Activated naive CD4-positive, alpha-beta T cell treated with anti-CD3 and anti-CD28 coated beads, Interleukin-2, amount 50 U/mL, for 24 hours (primary cell): Measurements from ENCODE around the gene GPC5.
"Not testable (repeated sequence)": the region's sequence is repeated elsewhere in the genome, so short reads cannot be mapped to it uniquely, and the experiment has no call there.

Experiments
- H3K27ac Mint-ChIP-seq: one replicate; pipeline ENCODE4 v1.8.0; 2021; ENCODE audit warnings: mild to moderate bottlenecking, mixed read lengths
- H3K27me3 Mint-ChIP-seq: one replicate; pipeline ENCODE4 v1.8.0; 2021; ENCODE audit warnings: mixed read lengths
- H3K36me3 Mint-ChIP-seq: one replicate; pipeline ENCODE4 v1.8.0; 2021; ENCODE audit warnings: mixed read lengths
- H3K4me1 Mint-ChIP-seq: one replicate; pipeline ENCODE4 v1.8.0; 2021; ENCODE audit warnings: mixed read lengths
- H3K4me3 Mint-ChIP-seq: one replicate; pipeline ENCODE4 v1.8.0; 2021; ENCODE audit warnings: mild to moderate bottlenecking, mixed read lengths
- H3K9me3 Mint-ChIP-seq: one replicate; pipeline ENCODE4 v1.8.0; 2021; ENCODE audit warnings: mixed read lengths

The GPC5 gene

DNA sequence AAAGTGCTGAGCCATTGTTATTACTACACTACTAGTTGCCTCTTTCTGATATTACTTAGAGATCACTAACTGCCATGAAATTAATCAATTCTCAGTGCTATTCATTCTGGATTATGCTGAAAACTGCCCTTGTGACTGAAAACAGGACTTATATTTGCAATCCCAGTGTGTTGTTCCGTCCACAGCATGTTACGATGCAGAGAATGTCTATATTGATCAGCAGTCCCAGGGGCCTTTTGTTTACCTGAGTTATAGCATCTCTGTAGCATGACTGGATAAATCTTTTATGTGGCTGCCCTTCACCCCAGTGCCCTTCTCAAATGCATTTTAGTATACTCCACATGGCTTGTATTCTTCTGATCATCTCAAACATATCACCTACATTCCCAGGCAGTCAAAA, 251.0 kb downstream of the GPC5 start:
- Mint-ChIP-seq H3K4me3 (no peak overlapping the region), H3K27ac (no peak overlapping the region), H3K36me3 (no peaks in the 10 kb centered on the region)

DNA sequence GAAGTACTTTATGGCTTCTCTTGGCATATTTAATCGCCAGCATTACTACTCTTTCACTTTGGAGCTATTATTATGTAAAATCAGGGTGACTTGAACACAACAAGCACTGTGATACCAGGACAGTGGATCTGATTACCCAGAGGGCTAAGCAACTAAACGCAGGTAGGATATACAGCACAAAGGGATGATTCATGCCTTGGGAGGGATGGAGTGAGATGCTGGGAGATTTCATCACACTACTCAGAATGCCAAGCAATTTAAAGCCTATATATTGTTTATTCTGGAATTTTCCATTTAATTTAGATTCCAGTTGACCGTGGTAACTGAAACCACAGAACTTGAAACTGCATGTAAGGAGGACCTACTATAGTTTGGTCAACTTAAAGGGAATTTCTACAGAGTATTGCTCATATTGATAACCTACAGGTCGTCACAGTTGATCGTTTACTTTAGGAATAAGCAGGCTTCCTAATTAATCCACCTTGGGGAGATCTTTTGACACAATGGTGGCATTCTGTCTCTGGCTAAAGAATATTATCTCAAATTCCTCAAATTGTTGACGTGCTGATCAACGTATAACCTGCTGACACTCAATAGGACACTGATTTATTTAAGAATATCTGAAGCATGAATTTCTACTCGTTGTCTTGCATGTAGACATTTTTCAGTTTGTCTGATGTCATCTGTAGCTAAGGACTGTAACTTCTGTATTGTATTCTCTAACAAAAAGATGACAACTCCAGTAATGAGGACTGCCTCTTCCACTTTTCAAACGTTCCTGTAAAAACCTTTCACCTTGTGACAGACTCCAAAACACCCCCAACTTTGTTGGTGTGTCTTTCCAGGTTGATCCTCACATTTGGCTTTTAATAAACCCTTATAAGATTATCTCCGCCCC, 254.2 kb downstream of the GPC5 start:
- Mint-ChIP-seq H3K36me3 (no peaks in the 10 kb centered on the region), H3K27ac (no peak overlapping the region), H3K27me3 (no peaks in the 10 kb centered on the region), H3K4me1 (no peaks in the 10 kb centered on the region), H3K9me3 (no peaks in the 10 kb centered on the region), H3K4me3 (no peak overlapping the region)

More for the DNA sequence above, 251.0 kb downstream of the GPC5 start:
- Mint-ChIP-seq H3K27me3 (no peaks in the 10 kb centered on the region), H3K9me3 (no peaks in the 10 kb centered on the region), H3K4me1 (no peaks in the 10 kb centered on the region)

DNA sequence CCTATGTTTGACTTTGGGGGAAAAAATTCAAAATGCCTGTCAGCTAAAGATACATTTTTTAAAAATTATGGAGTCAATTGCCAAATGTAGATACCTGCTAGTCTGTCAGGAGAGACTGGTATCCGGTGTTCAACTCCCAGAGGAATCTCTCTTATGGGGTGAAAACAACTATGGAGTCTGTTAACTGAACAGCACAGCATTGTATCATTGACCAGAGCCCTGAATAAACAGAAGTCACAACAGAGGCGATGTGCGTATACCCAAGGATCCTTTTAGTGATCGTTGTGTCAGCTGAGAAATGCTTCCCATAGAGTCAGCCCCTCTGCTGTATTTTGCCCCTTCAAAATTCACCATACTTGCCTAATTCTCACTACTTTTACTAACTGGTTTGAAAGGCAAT, 257.3 kb downstream of the GPC5 start:
- H3K4me3 Mint-ChIP-seq, result no peak overlapping the region
- H3K9me3 Mint-ChIP-seq, result no peaks in the 10 kb centered on the region
- no peak overlapping the region for H3K27ac Mint-ChIP-seq
- no peaks in the 10 kb centered on the region for H3K36me3 Mint-ChIP-seq
- no peaks in the 10 kb centered on the region for H3K4me1 Mint-ChIP-seq
- H3K27me3 Mint-ChIP-seq, result no peaks in the 10 kb centered on the region

DNA sequence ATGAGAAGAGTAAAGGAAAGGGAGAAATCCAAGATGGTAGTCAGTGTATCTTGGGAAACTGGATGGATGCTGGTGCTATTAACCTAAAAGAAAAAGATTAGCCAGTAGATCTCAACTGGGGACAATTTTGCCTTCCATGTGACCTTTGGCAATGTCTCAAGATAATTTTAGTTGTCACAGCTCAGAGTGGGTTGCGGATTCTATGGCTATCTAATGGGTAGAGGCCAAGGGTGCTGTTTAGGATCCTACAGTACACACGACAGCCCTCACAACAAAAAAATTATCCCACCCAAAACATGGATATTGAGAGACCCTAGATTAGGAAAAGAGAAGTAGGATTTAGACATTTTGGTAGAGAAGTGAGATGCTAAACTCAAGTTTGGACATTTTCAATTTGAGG, 258.9 kb downstream of the GPC5 start:
- Mint-ChIP-seq H3K4me3 (no peak overlapping the region), H3K27ac (no peak overlapping the region), H3K27me3 (no peaks in the 10 kb centered on the region)

DNA sequence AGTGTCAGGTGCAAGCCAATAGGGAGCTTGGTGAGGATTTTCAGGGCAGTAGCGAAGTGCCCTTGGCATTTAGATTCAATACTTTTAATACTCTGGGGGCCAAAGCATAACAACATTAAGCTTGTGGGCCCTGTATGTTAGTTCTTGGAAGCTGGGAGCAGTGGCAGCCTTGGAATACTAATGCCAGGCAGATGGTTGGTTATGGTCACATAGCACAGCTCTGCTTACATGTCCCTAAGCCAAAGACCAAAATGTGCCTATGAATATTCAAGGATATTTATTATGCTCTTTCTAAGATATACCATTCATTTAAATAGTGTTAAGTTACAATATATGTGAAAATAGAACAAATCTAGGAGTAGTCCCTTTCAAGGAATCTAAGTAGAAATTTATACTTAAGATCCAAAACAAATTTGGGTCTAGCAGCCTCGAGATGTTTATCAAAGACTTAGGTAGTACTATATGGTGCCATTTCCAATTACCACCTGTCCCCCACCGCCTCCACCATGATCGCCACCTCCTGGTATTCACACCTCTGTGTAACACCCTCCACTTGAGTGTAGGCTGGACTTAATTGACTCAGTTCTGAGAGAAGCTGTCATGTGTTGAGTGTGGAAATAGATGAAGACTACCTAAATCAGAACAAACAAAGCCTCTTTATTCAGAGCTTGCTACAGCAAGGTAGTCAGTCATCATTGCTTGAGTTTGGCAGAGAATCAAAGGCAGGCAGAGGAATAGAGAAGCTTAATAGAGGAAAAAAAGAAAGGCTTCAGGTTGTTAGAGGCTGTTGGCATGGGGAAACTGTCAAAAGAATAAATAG, 261.0 kb downstream of the GPC5 start:
- Mint-ChIP-seq H3K27ac (no peak overlapping the region), H3K4me3 (no peak overlapping the region), H3K9me3 (no peaks in the 10 kb centered on the region), H3K27me3 (no peaks in the 10 kb centered on the region), H3K36me3 (no peaks in the 10 kb centered on the region), H3K4me1 (no peaks in the 10 kb centered on the region)

More for the DNA sequence above, 258.9 kb downstream of the GPC5 start:
- H3K36me3 Mint-ChIP-seq, result no peaks in the 10 kb centered on the region
- no peaks in the 10 kb centered on the region for H3K9me3 Mint-ChIP-seq
- no peaks in the 10 kb centered on the region for H3K4me1 Mint-ChIP-seq

DNA sequence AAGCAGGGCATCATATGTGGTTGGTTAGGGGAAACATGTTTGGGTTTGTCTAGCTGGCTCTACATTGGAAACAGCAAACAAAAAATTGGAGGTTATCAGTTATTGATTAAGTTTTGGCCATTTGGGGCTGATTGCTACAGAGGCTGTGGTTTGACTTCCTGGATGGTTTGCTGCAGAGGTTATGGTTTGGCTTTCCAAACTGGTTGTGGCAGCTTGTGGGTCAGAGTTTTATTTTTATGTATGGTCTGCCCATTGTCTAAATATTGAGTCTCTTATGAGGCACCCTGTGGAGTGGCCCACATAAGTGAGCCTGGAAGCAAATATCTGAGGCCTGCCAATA, 261.6 kb downstream of the GPC5 start:
- Mint-ChIP-seq H3K4me1 (no peaks in the 10 kb centered on the region), H3K9me3 (no peaks in the 10 kb centered on the region), H3K27ac (no peak overlapping the region), H3K36me3 (no peaks in the 10 kb centered on the region), H3K4me3 (no peak overlapping the region), H3K27me3 (no peaks in the 10 kb centered on the region)

DNA sequence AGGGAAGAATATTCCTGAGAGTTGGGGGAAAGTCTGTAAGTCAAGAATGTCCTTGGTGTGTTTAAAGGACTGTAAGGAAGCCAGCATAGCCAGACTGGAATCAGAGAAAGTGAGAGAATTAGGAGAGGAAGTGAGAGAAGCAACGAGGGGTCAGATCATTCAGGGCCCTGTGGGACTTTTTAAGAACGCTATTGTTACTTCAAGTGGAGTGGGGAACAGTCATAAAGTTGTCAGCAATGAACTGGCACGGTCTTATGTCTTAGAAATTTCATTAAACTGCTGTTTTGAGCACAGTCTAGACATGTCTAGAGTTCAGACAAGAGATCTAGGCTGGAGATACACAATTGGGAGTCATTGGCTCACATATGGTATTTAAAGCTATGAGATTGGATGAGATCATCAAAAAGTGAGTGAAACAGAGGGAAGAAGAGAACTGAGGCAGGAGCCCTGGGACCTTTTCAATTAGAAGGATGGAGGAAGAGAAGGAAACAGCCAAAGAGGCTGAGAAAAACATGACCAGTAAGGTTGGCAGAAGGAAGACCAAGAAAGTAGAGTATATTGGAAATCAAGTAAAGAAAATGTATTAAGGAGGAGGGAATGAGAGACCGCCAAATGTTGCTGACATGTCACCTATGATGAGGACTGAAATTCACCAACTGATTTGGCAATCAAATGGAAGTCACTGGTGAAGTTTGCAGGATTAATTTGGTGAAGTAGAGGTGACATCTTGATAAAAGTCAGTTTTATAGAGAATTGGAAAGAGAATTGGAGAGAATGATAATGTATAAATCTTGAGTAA, 263.5 kb downstream of the GPC5 start:
- no peaks in the 10 kb centered on the region for H3K36me3 Mint-ChIP-seq
- no peak overlapping the region for H3K4me3 Mint-ChIP-seq
- no peaks in the 10 kb centered on the region for H3K27me3 Mint-ChIP-seq
- H3K27ac Mint-ChIP-seq, result no peak overlapping the region
- H3K4me1 Mint-ChIP-seq, result no peaks in the 10 kb centered on the region
- no peaks in the 10 kb centered on the region for H3K9me3 Mint-ChIP-seq

DNA sequence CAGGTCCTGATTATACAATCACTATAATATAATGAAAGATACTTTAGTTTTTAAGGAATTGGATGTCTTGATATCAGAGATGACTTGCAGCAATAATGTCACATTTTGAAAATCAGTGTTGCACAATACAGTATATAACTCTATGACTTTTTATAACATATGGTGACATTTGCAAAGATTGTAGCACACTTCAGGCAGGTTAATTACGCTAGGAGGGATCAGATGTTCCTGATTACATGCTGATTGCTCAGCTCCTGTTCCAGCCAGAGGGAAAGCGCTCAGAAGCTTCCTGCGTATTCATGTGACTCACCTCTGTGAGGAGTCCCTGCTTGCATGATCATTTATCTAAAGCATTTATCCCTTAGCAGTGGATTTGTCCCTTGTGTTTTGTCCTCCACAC, 265.6 kb downstream of the GPC5 start:
- Mint-ChIP-seq H3K4me1 (no peaks in the 10 kb centered on the region), H3K9me3 (no peaks in the 10 kb centered on the region), H3K36me3 (no peaks in the 10 kb centered on the region), H3K4me3 (no peak overlapping the region), H3K27me3 (no peaks in the 10 kb centered on the region), H3K27ac (no peak overlapping the region)

DNA sequence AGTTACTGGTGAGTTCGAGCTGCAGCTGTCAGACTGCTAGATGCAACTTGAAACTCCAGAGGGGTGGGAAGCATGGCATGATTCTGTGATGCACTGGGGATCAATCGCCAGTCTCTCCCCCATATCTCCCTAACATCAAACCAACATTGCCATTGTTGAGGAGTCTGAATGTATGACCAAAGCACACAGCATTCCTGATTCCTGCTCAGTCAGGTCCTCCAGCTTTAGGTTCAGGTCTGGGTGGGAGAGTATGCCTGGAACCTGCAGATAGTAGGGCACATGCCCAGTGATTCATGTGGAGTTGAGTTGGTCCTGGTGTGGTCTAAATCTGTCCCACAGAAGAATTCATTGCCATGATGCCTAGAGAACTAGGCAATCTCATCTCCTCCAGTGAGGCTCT, 269.1 kb downstream of the GPC5 start:
- Mint-ChIP-seq H3K4me1 (no peaks in the 10 kb centered on the region), H3K9me3 (no peaks in the 10 kb centered on the region), H3K27ac (no peak overlapping the region), H3K36me3 (no peaks in the 10 kb centered on the region), H3K4me3 (no peak overlapping the region), H3K27me3 (no peaks in the 10 kb centered on the region)

DNA sequence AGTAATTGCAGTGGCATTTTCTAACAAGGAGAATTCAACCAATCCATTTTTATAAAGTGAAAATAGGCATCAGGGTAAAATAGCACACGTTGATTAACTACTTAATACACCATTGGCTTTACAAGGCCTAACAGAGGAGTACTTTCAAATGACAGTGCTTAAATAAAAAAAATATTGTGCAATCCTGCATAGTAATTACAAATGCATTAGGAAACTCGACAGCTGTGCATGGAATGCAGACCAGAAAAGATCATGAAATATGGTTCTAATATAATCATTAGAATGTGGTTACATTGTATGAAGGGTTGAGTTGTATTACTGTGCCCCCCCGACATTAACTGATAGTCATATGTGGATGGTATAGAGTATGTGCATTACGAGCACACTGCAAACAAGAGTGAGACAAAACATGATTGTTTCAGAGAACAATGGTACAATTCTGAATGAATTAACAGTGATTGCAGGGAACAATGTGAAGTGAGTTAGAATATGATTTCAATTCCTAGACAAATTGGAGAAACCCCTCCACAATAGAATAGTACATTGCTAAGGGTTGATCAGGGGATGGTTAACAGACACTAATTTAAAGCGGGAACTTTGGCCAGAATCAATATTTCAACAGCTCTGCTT, 270.6 kb downstream of the GPC5 start:
- H3K9me3 Mint-ChIP-seq, result no peaks in the 10 kb centered on the region
- no peaks in the 10 kb centered on the region for H3K27me3 Mint-ChIP-seq
- H3K4me1 Mint-ChIP-seq, result no peaks in the 10 kb centered on the region
- H3K4me3 Mint-ChIP-seq, result no peak overlapping the region
- H3K27ac Mint-ChIP-seq, result no peak overlapping the region
- no peaks in the 10 kb centered on the region for H3K36me3 Mint-ChIP-seq

DNA sequence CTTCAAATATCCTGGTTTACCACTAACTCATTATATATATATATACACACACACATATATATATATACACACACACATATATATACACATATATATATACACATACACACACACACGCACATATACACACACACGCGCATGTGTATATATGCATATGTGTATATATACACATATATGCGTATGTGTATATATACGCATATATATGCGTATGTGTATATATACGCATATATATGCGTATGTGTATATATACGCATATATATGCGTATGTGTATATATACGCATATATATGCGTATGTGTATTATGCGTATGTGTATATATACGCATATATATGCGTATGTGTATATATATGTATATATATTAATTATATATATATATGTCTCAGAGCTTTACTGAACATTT, 275.9 kb downstream of the GPC5 start:
- not testable (repeated sequence) for H3K4me3 Mint-ChIP-seq, H3K27ac Mint-ChIP-seq, H3K9me3 Mint-ChIP-seq, H3K27me3 Mint-ChIP-seq, H3K4me1 Mint-ChIP-seq, H3K36me3 Mint-ChIP-seq

DNA sequence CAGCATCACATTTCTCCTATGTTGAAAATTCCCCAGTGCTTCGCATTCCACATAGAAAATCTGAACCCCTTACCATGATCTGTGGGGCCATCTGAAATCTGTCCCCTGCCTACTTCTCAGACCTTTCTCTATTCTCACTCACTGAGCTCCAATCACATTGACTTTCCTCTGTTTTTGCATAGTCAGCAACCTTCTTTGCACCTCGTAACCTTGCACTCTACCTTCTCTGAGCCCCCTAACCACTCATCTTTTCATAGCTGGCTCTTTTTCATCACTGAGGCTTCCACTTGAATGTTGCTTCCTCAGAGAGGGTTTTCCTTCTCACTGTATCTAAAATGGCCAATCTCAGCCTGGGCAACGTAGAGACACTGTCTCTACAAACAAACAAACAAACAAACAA, 286.3 kb downstream of the GPC5 start:
- no peak overlapping the region for H3K4me3 Mint-ChIP-seq

DNA sequence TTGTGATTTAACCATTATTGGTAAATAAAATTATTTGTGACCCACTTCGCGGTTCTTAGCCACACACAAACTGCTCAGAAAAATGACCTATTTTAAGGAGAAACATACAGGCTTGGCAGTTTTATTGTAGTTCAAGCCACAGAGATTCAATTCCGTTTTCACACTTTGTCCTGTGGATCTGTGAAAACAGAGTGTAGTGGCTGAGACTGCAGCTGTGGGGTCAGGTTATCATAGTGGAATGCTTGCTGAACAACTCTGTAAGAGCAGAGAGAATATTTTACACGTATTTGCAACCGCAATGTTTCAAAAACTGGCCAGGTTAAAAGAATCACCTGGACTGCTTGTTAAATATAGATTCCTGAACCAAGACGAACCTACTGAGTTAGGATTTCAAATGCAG, 292.5 kb downstream of the GPC5 start:
- H3K4me1 Mint-ChIP-seq, result no peaks in the 10 kb centered on the region
- no peaks in the 10 kb centered on the region for H3K9me3 Mint-ChIP-seq
- no peak overlapping the region for H3K27ac Mint-ChIP-seq
- no peaks in the 10 kb centered on the region for H3K36me3 Mint-ChIP-seq
- no peak overlapping the region for H3K4me3 Mint-ChIP-seq
- H3K27me3 Mint-ChIP-seq, result no peaks in the 10 kb centered on the region

More for the DNA sequence above, 286.3 kb downstream of the GPC5 start:
- no peaks in the 10 kb centered on the region for H3K9me3 Mint-ChIP-seq
- H3K36me3 Mint-ChIP-seq, result no peaks in the 10 kb centered on the region
- no peaks in the 10 kb centered on the region for H3K27me3 Mint-ChIP-seq
- H3K27ac Mint-ChIP-seq, result no peak overlapping the region
- H3K4me1 Mint-ChIP-seq, result no peaks in the 10 kb centered on the region

DNA sequence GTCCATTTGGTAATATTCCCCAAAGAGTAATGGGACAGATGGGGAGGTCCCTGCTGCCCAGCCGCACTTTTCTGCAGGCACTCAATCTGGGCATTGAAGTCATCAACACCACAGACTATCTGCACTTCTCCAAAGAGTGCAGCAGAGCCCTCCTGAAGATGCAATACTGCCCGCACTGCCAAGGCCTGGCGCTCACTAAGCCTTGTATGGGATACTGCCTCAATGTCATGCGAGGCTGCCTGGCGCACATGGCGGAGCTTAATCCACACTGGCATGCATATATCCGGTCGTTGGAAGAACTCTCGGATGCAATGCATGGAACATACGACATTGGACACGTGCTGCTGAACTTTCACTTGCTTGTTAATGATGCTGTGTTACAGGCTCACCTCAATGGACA, 295.0 kb downstream of the GPC5 start:
- H3K4me1 Mint-ChIP-seq, result no peaks in the 10 kb centered on the region
- H3K27me3 Mint-ChIP-seq, result no peaks in the 10 kb centered on the region
- no peaks in the 10 kb centered on the region for H3K9me3 Mint-ChIP-seq
- no peak overlapping the region for H3K27ac Mint-ChIP-seq
- H3K4me3 Mint-ChIP-seq, result no peak overlapping the region
- no peaks in the 10 kb centered on the region for H3K36me3 Mint-ChIP-seq

DNA sequence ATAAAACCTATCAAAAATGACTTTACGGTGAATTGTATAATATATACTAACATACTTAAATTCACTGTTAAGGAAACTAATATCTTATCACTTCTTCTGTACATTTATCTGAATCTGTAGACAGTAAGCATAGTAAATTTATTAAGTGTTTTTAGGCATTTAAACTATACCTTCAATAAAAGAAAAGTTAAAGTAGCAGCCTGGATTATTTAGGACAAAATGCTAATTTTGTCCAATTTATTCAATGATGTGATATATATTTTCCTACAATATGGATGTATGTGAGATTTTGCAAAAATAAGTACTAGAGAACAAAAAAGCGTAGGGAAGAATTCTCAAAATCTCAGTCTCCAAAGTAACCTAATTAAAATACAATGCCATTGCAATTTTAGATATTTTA, 299.9 kb downstream of the GPC5 start:
- Mint-ChIP-seq H3K4me1 (no peaks in the 10 kb centered on the region), H3K27me3 (no peaks in the 10 kb centered on the region), H3K9me3 (no peaks in the 10 kb centered on the region), H3K36me3 (no peaks in the 10 kb centered on the region), H3K4me3 (no peak overlapping the region), H3K27ac (no peak overlapping the region)
